SK-N-MC (cell line): Measurements from ENCODE around the gene EPHA8.

Experiments used
- DNase-seq: peaks from one replicate; pipeline ENCODE4 v3.0.0-alpha.2; 2011; ENCODE audit warnings: low read depth, low spot score
- H3K27ac ChIP-seq: fragments of 200-600 bp; sonication (generic); 2 replicates; pipeline ENCODE4 v1.5.1; 2016; ENCODE audit warnings: mixed run types
- H3K36me3 ChIP-seq: fragments of 200-600 bp; sonication (generic); 2 replicates; pipeline ENCODE4 v1.6.1; 2017; ENCODE audit warnings: antibody characterized with exemption, low read length, mixed read lengths; ENCODE audit not compliant: insufficient read depth
- H3K4me3 ChIP-seq: fragments of 200-600 bp; sonication (generic); 2 replicates; pipeline ENCODE4 v1.5.1; 2016
- H3K9ac ChIP-seq: fragments of 200-600 bp; sonication (generic); 2 replicates; pipeline ENCODE4 v1.8.0; 2017; ENCODE audit warnings: mixed run types, mixed read lengths; ENCODE audit not compliant: insufficient read length
- H3K9me3 ChIP-seq: fragments of 200-600 bp; sonication (generic); 2 replicates; pipeline ENCODE4 v1.6.1; 2017; ENCODE audit warnings: low read depth, mild to moderate bottlenecking, antibody characterized with exemption, low read length, moderate library complexity, mixed read lengths
- EZH2 ChIP-seq: fragments of 200-600 bp; sonication (generic); IDR thresholded peaks from one replicate; pipeline ENCODE4 v1.6.1; 2017; ENCODE audit warnings: antibody characterized with exemption
- FOXP2 ChIP-seq: optimal IDR thresholded peaks from 2 replicates; pipeline ENCODE3; 2011; ENCODE audit warnings: mild to moderate bottlenecking, moderate library complexity; ENCODE audit not compliant: insufficient read depth; ENCODE audit errors: extremely low read length, control extremely low read depth
- POLR2AphosphoS5 ChIP-seq: IDR thresholded peaks from 2 replicates; pipeline ENCODE4 v1.6.1; 2012; ENCODE audit warnings: mild to moderate bottlenecking, low read depth, low read length, borderline replicate concordance

EPHA8 gene

DNA sequence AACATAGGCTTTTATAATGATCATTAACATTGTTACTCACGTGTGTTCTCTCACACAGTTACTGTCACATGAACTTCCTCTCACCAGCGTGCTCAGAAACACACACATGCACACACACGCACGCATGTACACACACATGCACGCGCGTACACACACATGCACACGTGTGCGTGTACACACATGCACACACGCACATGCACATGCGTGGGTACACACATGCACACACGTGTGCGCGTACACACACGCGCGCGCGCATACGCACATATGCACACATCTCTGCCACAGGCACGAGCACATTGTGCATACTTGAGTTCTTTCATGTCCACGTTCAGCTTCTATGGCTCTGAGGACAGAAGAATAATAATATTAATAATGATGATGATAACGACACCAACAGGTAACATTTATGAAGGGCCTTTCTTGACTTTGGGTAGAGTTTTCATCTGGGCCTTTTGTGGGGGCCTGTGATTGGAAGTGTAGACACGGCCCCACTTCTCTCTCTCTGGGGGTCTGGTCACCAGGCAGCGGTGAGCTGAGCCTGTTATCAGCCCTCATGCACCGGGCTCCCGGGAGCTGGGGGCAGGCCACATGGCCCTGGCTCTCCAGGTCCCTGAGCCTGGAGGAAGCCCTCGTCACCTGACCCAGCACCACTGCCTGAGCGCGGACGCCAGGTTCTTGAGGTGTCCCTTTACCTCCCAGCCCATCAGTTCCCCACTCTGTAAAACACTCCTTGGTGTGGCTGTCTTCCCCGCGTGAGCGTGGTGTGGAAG is 7.0 kb downstream of the EPHA8 start:
- Histone ChIP-seq H3K4me3 (no peak overlapping the region), H3K9ac (no peak overlapping the region), H3K27ac (no peak overlapping the region), H3K36me3 (no peaks in the 10 kb centered on the region), H3K9me3 (no peaks in the 10 kb centered on the region)
- TF ChIP-seq EZH2 (no peak), POLR2AphosphoS5 (no peak), FOXP2 (no peak)
- no peak for DNase-seq

DNA sequence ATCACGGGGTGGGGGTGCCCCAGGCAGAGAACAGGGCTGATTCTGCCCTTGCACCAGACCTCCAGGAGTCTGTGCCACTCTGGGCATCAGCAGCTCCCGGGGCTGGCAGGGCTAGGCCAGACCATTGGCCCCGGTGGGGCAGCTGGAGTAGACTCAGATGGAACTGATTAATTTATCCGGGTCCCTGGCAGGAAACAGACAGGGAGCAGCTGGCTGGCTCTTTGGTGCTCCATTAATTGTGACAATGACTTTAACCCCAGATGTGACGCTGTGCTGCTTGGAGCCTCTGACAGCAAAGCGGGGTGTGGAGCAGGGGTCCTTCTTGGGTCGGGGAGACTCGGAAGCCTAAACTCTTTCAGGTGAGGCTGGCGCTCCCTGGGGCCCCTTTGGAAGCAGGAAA is 9.5 kb downstream of the EPHA8 start:
- DNase-seq = no peak
- TF ChIP-seq POLR2AphosphoS5 = no peak
- no peak for TF ChIP-seq EZH2

DNA sequence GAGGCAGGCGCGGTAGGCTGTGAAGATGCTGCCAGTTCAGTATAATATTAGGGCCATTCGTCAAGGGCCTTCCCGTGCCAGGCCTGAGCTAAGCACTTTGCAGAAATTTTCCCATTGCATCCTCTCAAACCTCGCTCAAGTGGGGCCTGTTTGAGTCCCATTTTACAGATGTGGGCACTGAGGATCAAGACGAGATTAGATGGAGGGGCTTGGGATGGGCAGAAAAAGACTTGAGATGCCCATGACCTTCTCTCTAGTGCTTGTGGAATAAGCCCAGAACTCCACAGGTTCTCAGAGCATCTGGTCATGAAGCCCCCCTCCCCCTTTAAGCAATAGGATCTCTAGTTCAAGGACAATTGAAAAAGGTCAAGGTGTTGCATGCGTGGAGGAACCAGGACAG is 9.9 kb downstream of the EPHA8 start:
- Histone ChIP-seq H3K36me3 (no peaks in the 10 kb centered on the region), H3K27ac (no peak overlapping the region), H3K9ac (no peak overlapping the region), H3K4me3 (no peak overlapping the region), H3K9me3 (no peaks in the 10 kb centered on the region)
- DNase-seq = no peak
- no peak for TF ChIP-seq FOXP2
- TF ChIP-seq POLR2AphosphoS5 = no peak

More for the DNA sequence above, 9.5 kb downstream of the EPHA8 start:
- Histone ChIP-seq H3K4me3 (no peak overlapping the region), H3K9me3 (no peaks in the 10 kb centered on the region), H3K9ac (no peak overlapping the region), H3K27ac (no peak overlapping the region), H3K36me3 (no peaks in the 10 kb centered on the region)

DNA sequence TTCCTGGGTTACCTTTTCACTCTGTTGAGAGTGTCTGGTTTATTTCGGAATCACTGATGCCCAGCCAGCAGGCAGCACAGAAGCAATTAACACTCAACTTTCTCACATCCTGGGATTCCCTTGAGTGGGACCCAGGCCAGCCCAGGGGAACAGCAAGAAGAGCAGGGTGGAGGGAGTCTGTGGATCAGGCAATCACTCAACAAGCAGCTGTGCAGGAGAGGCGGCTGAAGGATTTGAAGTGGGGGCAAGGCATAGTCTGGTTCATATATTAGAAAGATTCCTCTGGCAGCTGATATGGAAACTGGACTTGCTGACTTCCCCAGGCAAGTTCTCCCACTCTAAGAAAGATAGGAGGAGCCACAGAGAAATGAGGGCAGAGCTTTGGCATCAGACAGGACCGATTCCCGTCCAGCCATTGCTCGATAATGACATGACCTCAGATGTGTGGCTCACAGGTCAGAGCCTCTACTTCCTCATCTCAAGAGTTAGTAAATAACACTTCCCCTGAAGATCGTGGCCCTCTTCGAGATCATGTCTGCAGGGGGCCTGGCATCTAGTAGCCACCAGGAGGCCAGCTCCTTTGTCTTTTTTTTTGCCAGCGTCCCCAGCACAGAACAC is 12.4 kb downstream of the EPHA8 start:
- no peaks in the 10 kb centered on the region for H3K9me3 ChIP-seq
- no peak overlapping the region for H3K4me3 ChIP-seq
- no peak for TF ChIP-seq POLR2AphosphoS5
- TF ChIP-seq EZH2 = no peak
- TF ChIP-seq FOXP2 = no peak
- no peak for DNase-seq
- H3K36me3 ChIP-seq = no peaks in the 10 kb centered on the region
- no peak overlapping the region for H3K27ac ChIP-seq
- H3K9ac ChIP-seq = no peak overlapping the region

DNA sequence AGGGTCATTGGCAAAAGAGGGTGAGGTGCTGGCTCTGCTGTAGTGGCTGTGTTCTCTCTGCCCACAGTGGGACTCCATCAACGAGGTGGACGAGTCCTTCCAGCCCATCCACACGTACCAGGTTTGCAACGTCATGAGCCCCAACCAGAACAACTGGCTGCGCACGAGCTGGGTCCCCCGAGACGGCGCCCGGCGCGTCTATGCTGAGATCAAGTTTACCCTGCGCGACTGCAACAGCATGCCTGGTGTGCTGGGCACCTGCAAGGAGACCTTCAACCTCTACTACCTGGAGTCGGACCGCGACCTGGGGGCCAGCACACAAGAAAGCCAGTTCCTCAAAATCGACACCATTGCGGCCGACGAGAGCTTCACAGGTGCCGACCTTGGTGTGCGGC is 12.9 kb downstream of the EPHA8 start:
- Histone ChIP-seq H3K4me3 (no peak overlapping the region), H3K9ac (no peak overlapping the region), H3K9me3 (no peaks in the 10 kb centered on the region), H3K36me3 (no peaks in the 10 kb centered on the region), H3K27ac (no peak overlapping the region)
- TF ChIP-seq FOXP2 (no peak), EZH2 (no peak), POLR2AphosphoS5 (no peak)
- DNase-seq = no peak

DNA sequence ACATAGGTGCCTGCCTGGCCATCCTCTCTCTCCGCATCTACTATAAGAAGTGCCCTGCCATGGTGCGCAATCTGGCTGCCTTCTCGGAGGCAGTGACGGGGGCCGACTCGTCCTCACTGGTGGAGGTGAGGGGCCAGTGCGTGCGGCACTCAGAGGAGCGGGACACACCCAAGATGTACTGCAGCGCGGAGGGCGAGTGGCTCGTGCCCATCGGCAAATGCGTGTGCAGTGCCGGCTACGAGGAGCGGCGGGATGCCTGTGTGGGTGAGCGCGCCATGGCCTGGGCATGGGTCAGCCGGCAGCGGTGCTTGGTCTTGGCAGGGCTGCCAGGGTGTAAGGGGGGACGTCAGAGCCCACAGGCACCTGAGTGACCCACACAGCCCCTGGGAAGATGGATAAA is 13.3 kb downstream of the EPHA8 start:
- no peak overlapping the region for H3K9ac ChIP-seq
- TF ChIP-seq POLR2AphosphoS5 = no peak
- no peaks in the 10 kb centered on the region for H3K36me3 ChIP-seq

DNA sequence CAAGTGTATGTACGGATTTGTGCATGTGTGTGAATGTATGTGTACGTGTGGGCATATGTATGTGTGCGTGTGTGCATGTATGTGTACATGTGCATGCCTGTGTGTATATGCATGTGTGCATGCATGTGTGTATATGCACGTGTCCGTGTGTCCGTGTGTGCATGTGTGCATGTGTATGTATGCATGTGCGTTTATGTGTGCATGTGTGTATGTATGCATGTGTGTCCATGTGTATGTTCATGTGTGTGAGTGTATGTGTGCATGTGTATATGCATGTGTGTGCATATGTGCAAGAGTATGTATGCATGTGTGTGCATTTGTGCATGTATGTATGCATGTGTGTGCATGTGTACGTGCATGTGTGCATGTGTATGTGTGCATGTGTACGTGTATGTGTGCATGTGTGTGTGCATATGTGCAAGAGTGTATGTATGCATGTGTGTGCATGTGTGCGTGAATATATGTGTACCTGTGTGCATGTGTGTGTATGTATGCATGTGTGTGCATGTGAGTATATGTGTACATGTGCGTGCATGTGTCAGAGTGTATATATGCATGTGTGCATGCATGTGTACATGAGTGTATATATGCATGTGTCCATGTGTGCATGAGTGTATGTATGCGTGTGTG is 15.6 kb downstream of the EPHA8 start:
- no peak overlapping the region for H3K4me3 ChIP-seq
- no peaks in the 10 kb centered on the region for H3K36me3 ChIP-seq
- no peak overlapping the region for H3K9ac ChIP-seq
- H3K27ac ChIP-seq = no peak overlapping the region
- TF ChIP-seq POLR2AphosphoS5 (no peak), EZH2 (no peak), FOXP2 (no peak)
- H3K9me3 ChIP-seq = no peaks in the 10 kb centered on the region
- no peak for DNase-seq

More for the DNA sequence above, 13.3 kb downstream of the EPHA8 start:
- DNase-seq = no peak
- H3K27ac ChIP-seq = no peak overlapping the region
- no peak overlapping the region for H3K4me3 ChIP-seq
- no peaks in the 10 kb centered on the region for H3K9me3 ChIP-seq

DNA sequence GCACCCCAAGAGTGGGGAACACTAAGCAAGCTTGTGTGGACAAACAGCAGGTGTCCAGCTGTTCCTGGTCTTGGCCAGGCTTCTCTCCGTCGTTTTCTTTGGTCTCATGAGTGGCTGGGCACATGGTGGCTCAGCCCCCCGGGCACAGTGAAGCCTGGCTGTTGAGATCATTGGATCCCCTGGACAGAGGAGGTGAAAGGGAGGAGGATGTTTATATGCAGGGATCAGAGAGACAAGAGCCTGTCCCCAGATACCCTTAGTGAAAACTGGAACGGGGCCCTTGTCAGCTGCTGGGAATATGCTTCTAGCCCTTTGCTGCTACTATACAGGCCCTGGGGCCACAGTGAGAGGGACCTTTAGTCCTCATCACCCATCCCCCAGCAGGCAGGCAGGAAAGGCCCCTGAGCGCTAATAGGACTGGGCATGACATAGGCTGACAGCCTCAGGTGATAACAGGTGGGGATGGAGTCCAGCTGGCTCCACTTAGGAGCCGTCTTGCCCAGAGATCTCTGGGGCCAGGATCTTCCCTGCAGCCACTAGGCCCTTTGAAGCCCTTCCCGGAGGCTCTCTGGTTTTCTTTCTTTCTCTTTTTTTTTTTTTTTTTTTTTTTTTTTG is 16.4 kb downstream of the EPHA8 start:
- Histone ChIP-seq H3K4me3 (no peak overlapping the region), H3K27ac (no peak overlapping the region), H3K36me3 (no peaks in the 10 kb centered on the region), H3K9ac (no peak overlapping the region), H3K9me3 (no peaks in the 10 kb centered on the region)
- no peak for TF ChIP-seq POLR2AphosphoS5
- no peak for TF ChIP-seq EZH2
- no peak for TF ChIP-seq FOXP2
- DNase-seq = no peak
